BE2C (cell line): ENCODE data around the gene CUL4A.

Experiments
- DNase-seq: peaks from one replicate; pipeline ENCODE4 v3.0.0-alpha.2; 2020
- H3K27me3 ChIP-seq: fragments of 250-450 bp; sonication (Bioruptor Pico); 2 replicates; pipeline ENCODE4 v1.5.1; 2020; ENCODE audit warnings: mild to moderate bottlenecking
- H3K36me3 ChIP-seq: fragments of 250-450 bp; sonication (Bioruptor Pico); 2 replicates; pipeline ENCODE4 v1.5.1; 2020; ENCODE audit warnings: mild to moderate bottlenecking
- H3K4me1 ChIP-seq: fragments of 250-450 bp; sonication (Bioruptor Pico); 2 replicates; pipeline ENCODE4 v1.5.1; 2020
- H3K4me3 ChIP-seq: 2 replicates; pipeline ENCODE4 v1.5.1; 2011; ENCODE audit warnings: low read depth, low read length
- H3K9me3 ChIP-seq: fragments of 250-450 bp; sonication (Bioruptor Pico); 2 replicates; pipeline ENCODE4 v1.5.1; 2020
- TF ChIP-seq, protein P1 (sequence below): IDR thresholded peaks from 2 replicates; pipeline ENCODE4 v1.5.1; 2012; ENCODE audit warnings: mild to moderate bottlenecking, low read depth, low read length

Gene CUL4A

DNA sequence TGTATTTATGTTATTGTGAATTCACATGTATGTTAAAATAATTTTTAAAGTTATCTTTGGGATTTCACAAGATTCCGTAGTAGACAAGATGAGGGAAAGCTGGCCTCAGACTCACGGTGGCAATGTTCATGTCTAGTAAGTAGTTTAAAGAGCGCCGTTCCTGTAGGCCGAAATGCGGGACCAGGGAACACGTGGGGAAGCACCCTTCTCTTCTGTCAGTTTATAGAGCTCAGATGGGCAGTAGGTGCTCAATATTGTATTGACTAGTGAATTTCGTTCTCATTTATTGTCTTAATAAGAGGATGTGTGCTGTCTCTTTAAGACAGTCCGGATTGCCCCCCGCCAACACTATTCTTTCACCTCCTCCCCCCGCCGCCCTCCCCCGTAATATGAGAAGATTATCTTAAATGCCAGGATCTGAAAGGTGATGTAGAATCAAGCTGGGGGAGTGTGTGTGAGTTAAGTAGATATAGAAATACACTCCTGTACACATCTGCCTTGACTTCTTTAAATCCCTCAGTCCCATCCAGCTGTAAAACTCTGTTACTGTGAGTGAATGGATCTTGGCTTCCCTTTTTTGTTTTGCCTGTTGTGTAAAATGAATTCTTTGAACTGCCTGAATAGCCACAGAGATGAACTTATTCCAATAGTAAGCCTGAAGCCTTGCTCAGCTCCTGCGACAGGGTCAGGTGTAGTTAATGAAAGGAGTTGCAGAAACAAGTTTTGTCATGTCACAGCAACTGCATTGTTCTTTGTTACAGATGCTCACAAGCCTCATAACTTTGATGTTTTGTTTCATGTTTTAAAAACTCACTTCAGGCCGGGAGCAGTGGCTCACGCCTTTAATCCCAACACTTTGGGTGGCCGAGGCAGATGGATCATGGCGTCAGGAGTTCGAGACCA, 88.9 kb downstream of the CUL4A start:
- no peaks in the 10 kb centered on the region for H3K36me3 ChIP-seq
- TF ChIP-seq, protein P1, sequence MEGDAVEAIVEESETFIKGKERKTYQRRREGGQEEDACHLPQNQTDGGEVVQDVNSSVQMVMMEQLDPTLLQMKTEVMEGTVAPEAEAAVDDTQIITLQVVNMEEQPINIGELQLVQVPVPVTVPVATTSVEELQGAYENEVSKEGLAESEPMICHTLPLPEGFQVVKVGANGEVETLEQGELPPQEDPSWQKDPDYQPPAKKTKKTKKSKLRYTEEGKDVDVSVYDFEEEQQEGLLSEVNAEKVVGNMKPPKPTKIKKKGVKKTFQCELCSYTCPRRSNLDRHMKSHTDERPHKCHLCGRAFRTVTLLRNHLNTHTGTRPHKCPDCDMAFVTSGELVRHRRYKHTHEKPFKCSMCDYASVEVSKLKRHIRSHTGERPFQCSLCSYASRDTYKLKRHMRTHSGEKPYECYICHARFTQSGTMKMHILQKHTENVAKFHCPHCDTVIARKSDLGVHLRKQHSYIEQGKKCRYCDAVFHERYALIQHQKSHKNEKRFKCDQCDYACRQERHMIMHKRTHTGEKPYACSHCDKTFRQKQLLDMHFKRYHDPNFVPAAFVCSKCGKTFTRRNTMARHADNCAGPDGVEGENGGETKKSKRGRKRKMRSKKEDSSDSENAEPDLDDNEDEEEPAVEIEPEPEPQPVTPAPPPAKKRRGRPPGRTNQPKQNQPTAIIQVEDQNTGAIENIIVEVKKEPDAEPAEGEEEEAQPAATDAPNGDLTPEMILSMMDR: no peak
- DNase-seq: no peak

DNA sequence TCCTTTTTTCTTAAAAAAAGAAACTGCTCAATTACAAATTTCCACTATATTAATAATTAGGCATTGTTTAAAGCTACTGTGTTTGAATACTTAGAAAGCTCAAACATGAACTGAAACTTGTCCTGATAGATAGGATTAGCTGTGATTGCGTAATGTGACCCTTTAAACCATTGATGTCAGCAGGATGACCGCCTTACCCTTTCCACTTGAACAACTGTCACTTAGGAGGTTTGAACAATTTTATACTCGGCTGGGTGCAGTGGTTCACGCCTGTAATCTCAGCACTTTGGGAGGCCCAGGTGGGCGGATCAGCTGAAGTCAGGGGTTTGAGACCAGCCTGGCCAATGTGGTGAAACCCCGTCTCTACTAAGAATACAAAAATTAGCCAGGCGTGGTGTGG, 90.5 kb downstream of the CUL4A start:
- H3K4me3 ChIP-seq: no peak overlapping the region
- H3K4me1 ChIP-seq: no peaks in the 10 kb centered on the region
- no peaks in the 10 kb centered on the region for H3K36me3 ChIP-seq
- TF ChIP-seq, protein P1: no peak
- H3K9me3 ChIP-seq: no peaks in the 10 kb centered on the region
- DNase-seq: no peak
- H3K27me3 ChIP-seq: no peaks in the 10 kb centered on the region

More for the DNA sequence above, 88.9 kb downstream of the CUL4A start:
- H3K27me3 ChIP-seq: peaks cover 2% of the 10 kb centered on the region
- H3K4me1 ChIP-seq: no peaks in the 10 kb centered on the region
- H3K9me3 ChIP-seq: no peaks in the 10 kb centered on the region
- peak overlapping the region; percentile 96 for H3K4me3 ChIP-seq

DNA sequence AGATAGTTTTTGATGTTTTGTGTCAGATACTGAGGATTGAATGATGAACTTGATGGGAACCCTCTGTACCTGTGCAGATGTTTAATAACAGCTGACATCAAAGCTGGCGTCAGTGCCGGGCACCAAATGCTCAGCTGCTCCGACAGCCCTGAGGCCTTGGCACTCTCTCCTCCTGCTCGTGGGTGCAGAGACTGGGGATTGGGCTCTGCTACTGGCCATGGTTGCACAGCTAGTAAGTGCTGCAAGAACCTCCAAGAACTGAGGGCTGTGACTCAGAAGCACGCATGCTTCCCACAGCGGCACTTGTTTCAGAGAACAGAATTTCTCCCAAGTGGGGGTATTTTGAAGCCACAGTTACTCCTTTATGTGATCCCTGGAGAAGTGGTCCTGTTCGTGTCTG, 93.6 kb downstream of the CUL4A start:
- Histone ChIP-seq H3K36me3 (no peaks in the 10 kb centered on the region), H3K4me1 (no peaks in the 10 kb centered on the region), H3K27me3 (no peaks in the 10 kb centered on the region), H3K4me3 (no peak overlapping the region), H3K9me3 (no peaks in the 10 kb centered on the region)
- TF ChIP-seq, protein P1: no peak
- no peak for DNase-seq

DNA sequence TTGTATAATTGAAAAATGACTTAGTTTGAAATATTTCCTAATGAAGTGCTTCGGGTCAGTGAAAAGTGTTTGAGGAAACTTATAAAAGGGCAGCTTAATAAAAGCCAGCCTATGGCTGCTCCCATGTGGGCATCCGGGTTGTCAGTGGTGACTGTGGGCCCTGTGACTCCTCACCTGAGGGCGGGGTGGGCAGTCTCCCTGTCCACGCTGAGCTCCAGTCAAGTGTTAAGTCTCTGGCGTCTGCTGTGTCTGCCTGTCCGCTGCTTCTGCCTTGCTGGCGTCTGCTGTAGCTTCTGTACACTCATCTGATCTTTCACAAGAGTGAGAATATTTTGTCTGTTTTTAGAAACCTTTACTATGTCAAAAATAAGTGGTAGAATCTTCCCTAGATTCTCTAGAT, 94.7 kb downstream of the CUL4A start:
- no peaks in the 10 kb centered on the region for H3K4me1 ChIP-seq
- no peak for DNase-seq
- no peak overlapping the region for H3K4me3 ChIP-seq
- no peaks in the 10 kb centered on the region for H3K27me3 ChIP-seq
- no peaks in the 10 kb centered on the region for H3K36me3 ChIP-seq
- TF ChIP-seq, protein P1: no peak
- no peaks in the 10 kb centered on the region for H3K9me3 ChIP-seq

DNA sequence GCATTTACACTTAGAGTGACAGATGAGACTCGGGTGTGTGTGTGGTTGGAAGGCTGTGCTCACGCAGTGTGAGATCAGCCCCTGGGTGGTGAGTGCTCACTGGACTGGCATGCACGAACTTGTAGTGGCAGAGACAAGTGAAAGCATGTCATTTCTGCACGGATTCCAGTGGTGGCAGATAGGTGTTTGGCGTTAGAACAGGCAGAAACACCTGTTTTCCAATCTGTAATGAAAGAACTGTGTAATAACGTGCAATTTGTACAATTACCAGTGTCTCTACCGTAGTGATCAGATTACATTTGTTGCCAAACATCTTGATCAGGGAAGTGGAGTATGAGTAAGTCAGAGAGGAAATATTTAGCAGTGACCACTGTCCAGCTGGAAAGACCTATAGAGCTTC, 95.8 kb downstream of the CUL4A start:
- Histone ChIP-seq H3K27me3 (no peaks in the 10 kb centered on the region), H3K4me1 (no peaks in the 10 kb centered on the region), H3K9me3 (no peaks in the 10 kb centered on the region), H3K4me3 (no peak overlapping the region), H3K36me3 (peaks cover 9% of the 10 kb centered on the region)
- DNase-seq: no peak
- TF ChIP-seq, protein P1: no peak

DNA sequence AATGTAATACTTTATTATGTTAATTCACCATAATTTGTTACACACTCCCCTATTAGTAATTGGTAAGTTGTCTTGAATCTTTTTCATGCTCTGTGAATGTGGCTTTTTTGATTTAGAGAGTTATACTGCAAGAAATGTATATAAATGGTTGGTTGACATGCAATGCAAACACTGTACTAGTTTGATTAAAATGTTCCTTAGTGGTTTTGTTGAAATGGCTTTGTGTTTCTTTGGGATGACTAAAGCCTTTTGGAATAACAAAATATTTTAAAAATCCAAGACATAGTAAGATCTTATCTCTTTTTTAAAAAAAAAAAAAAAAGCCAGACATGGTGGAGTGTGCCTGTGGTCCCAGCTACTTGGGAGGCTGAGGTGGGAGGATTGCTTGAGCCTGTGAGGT, 98.1 kb downstream of the CUL4A start:
- no peaks in the 10 kb centered on the region for H3K9me3 ChIP-seq
- no peaks in the 10 kb centered on the region for H3K4me1 ChIP-seq
- DNase-seq: no peak
- TF ChIP-seq, protein P1: no peak
- H3K27me3 ChIP-seq: no peaks in the 10 kb centered on the region
- H3K4me3 ChIP-seq: no peak overlapping the region
- H3K36me3 ChIP-seq: peaks cover 17% of the 10 kb centered on the region
